Mammary epithelial cell (primary cell): ENCODE data around the gene OGG1.

ENCODE experiments used
- EZH2 ChIP-seq: IDR thresholded peaks from 2 replicates; pipeline ENCODE4 v1.6.1; 2012; ENCODE audit warnings: low read length, inconsistent platforms, borderline replicate concordance
- TF ChIP-seq, protein P1 (sequence below), 2 donors: IDR thresholded peaks in 1 of 2; conservative IDR thresholded peaks in 1 of 2; 2 replicates each; pipeline ENCODE4 v1.5.1; 2011 to 2012; ENCODE audit warnings: inconsistent platforms in 2 of 2, low read length in 2 of 2, mild to moderate bottlenecking in 2 of 2, control low read depth in 1 of 2, low read depth in 1 of 2; ENCODE audit not compliant: insufficient read depth in 1 of 2; ENCODE audit errors: extremely low read depth in 1 of 2

DNA sequence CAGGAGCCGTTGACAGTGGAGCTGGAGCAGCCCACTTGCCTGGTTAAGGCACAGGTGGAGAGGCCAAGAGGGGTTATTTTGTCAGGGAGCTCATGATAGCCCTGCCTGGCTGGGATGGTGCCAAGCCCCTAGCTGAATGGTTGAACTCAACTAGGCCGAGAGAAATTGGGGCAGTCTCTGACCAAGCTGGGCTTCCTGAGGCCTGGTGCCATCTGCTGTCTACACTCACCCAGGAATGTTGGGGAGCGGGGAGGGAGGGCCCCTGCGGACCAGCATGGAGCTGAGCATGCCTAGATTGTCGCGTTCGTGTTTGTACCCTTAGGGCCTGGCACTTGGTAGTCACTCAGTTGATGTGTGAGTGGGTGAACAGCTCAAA is 17.0 kb upstream of the OGG1 start:
- TF ChIP-seq, protein P1, sequence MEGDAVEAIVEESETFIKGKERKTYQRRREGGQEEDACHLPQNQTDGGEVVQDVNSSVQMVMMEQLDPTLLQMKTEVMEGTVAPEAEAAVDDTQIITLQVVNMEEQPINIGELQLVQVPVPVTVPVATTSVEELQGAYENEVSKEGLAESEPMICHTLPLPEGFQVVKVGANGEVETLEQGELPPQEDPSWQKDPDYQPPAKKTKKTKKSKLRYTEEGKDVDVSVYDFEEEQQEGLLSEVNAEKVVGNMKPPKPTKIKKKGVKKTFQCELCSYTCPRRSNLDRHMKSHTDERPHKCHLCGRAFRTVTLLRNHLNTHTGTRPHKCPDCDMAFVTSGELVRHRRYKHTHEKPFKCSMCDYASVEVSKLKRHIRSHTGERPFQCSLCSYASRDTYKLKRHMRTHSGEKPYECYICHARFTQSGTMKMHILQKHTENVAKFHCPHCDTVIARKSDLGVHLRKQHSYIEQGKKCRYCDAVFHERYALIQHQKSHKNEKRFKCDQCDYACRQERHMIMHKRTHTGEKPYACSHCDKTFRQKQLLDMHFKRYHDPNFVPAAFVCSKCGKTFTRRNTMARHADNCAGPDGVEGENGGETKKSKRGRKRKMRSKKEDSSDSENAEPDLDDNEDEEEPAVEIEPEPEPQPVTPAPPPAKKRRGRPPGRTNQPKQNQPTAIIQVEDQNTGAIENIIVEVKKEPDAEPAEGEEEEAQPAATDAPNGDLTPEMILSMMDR (conservative IDR thresholded peaks at IDR 0.05 in 1 of 2, IDR thresholded peaks at IDR 0.05 in 1 of 2; ENCODE audit: extremely low read depth in 1 of 2, insufficient read depth in 1 of 2, low read depth in 1 of 2, low read length in 2 of 2) = peak in 1 of 2 donors; percentile 20
- TF ChIP-seq EZH2 = no peak
